Measurements from ENCODE around the gene LYPD1.

LYPD1 gene

DNA sequence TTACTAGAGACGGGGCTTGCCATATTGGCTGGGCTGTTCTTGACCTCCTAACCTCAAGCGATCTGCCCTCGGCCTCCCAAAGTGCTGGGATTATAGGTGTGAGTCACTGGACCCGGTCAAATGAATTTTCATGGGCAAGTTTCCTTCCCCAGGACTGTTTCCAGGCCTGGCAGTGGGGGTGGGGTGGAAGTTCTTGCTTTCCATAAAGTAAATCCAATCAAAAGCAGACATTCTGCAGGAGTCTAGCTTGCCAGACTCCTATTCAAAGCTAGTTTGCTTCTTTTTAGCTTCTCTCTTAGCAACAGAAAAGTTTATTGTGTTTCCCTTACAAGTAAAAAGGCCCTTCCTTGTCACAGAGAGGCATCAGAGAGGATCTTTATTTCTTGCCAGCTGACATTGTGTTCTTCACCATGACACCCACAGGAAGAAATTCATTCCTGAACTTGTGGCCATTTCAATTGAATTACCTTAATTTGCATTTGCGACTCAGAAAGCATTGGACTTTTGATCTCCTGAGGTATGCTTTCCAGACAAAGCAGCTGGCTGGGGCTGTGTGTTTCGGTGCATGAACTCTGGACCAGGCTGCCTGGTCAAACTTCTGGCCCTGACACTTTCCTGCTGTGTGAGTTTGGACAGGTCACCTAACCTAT, 37.9 kb downstream of the LYPD1 start:
- no peak for DNase-seq (ENCODE audit: low read depth)

DNA sequence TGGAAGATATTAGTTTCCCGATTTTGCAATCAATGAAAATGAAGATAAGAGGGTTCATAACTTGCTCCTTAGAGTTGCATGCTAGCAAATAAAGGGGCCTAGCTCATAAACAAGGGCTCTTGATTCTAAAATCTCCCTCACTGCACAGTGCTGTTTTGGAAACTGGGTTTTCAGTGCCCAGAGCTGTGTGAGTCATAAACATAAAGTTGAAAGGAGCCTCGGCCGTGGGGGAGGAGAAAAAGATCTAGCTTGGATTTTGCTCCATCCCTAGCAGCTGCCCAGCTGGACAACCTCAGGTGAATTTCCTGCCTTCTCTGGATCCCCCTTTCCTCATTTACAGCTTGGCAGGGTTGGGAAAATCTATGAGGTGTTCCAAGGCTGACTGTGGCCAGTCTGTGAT, 42.5 kb downstream of the LYPD1 start:
- DNase-seq (ENCODE audit: low read depth), result no peak

DNA sequence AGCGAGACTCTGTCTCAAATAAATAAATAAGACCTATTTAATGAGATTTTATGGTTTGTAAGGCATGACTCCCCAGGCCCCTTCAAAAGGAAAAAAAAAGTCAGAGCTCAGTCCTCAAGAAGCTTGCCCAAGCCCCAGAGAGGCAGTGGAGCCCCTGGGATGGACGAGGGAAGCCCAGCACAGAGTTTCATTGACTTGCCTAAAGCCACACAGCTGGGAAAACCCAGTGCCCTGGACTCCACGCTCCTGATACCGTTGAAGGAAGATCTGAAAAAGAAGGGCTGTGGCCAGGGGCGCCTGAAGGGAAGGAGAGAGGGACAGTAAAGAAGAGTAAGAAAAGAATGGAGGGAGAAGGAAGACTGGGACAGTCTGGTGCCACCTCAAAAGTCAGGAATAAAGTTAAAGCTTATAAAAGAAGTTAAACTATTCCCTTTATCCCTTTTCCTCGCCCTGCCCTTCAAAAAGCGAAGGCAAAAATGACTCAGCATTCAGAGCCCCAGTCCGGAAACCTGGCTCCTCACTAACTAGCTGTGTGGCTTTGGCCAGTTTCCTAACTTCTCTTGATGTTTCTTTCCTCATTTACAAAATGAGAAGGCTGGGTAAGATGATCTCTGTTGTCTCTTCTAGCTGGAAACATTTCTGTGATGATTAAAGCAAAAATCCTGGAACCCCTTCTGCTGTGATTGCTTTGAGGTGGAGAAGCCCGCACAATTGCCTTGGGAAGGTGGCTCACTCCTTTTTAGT, 46.7 kb downstream of the LYPD1 start:
- DNase-seq (ENCODE audit: low read depth), result no peak

DNA sequence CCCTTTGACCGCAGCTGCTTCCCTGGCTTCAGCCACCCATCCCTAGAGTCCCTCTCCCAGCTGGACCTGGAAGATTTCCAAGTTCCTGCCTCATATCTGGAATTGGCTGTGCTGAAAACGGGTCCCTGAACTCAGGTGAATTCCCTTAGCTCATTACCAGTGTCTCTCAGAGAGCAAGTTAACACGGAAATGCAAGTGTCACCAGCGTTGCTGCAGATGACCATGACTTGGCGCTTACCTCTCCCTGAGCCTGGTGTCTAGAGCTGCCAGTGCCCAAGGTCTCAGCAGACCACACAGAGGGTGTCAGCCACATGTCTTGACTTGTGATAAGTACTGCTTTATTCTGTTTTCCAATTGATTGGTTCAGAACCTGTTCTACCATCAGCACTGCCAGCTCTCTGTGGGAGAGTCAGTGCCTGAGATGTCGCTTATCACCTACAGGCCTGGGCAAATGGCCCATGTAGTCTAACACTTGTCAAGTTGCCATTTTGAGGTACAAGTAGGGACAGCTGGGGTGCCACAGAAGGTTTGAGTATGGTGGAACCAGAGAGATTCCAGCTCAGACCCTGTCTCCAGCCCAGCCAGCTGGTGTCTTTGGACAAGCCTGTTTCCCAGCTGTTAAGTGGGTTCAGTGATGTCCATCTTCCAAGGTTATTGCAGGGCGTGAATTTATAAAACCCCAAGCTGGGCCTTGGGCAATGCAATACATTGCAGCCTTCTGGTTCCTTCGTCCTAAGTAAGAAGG, 48.7 kb downstream of the LYPD1 start:
- DNase-seq (ENCODE audit: low read depth), result no peak

DNA sequence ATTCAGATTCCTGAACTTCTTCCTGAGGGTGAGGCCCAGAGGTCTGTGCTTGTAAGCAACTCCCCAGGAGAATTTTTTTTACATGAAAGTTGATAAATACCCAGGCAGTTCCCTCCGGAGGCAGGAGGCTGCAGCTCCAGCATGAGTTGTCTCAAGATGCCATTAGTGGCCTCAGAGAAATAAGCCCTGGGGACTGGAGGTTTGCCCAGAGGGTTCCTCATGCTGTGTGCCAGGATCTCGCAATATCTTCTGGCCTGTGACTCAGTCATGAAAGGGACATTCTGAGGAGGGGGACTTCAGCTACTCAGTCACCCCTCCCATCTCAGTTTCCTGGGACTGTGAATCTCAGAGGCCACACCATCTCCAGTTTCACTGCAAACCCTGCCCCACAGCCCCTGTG, 49.9 kb downstream of the LYPD1 start:
- no peak for DNase-seq (ENCODE audit: low read depth)

DNA sequence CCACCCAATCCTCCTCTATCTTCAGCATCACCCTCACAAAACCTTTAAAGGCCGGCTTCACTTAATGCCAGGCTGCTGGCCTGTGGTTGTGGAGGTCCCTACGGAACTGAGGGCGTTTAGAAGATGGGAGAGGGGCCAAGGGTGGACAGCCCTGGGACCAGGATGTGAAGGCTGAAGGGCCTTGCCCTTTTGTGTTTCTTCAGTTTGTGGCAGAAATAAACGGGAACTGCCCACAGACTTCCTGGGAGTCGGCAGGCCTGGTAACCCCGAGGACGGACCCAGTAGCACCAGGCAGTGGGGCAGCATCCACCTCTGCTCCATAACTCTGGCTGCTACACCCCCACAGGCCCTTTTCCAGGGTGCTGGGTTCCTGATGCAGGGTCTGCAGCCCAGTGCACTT, 51.3 kb downstream of the LYPD1 start:
- DNase-seq (ENCODE audit: low read depth), result no peak

DNA sequence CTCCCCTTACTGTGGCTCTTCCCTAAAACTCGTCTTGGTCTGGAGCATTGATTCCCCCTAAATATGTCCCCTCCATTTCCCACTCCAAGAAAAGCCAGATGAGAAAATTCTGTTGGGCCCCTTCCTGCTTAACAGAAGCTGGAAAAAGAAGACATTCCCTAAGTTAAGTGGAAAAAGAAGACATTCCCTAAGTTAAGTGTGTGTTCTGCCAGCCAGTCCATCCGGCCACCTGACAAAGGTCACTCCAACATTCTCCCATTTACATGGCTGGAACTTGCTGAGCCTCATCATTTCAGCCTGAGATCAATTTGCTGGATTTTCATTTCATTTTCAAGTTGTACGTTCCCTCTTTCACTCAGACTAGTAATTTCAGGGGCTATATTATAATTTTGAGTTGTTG, 52.0 kb downstream of the LYPD1 start:
- DNase-seq (ENCODE audit: low read depth), result no peak

DNA sequence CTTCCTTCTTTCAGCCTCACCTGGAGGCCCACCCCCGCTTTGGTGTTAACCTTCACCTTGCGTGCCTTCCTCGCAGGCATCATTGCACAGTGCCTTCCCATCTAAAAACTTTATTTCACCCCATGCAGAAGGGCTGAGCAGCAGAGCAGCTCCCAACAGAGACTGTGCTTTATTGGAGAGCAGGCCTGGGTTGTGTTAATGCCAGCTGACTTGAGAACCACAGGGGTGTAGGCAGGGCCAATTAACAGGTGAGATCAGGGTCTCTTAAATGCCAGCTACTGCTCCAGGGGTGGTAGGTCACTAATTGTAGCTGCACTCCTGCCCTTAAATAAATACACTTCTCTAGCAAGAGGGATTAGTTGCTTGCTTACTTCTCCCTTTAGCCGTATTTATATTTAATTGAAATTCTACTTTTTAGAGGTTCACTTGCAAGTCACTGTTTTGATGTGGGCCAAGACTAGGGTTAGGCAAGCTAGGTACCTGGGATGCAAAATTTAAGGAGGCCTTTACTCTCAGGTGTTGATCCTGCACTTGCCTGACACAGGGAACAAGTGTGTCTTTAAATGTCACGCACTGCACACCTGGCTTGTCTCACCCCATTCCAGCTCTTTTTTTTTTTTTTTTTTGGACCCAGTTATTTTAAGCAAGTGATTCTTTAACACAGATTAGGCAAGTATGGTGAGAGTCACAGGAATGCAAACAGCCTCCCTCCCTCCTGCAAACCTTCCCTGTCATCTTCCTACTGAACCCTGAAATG, 54.5 kb downstream of the LYPD1 start:
- no peak for DNase-seq (ENCODE audit: low read depth)

DNA sequence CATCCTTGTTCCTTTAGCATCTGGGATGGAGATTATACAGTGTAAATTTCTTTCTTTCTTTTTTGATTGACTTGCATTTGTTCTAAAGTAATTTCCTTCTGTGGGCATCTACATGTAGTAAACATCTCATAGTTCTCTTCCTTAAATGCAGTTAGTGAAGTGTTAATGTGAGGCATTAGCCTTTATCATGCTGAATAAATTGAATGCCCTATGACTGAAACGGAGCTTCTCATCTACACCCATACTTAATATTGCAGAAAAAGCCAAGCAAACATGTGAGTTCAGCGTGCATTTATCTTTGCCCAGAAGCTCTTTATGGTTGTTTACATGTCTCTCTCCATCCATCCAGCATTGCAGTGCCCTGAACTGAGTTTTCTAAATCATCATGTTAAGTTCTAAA, 58.3 kb downstream of the LYPD1 start:
- DNase-seq (ENCODE audit: low read depth), result no peak

DNA sequence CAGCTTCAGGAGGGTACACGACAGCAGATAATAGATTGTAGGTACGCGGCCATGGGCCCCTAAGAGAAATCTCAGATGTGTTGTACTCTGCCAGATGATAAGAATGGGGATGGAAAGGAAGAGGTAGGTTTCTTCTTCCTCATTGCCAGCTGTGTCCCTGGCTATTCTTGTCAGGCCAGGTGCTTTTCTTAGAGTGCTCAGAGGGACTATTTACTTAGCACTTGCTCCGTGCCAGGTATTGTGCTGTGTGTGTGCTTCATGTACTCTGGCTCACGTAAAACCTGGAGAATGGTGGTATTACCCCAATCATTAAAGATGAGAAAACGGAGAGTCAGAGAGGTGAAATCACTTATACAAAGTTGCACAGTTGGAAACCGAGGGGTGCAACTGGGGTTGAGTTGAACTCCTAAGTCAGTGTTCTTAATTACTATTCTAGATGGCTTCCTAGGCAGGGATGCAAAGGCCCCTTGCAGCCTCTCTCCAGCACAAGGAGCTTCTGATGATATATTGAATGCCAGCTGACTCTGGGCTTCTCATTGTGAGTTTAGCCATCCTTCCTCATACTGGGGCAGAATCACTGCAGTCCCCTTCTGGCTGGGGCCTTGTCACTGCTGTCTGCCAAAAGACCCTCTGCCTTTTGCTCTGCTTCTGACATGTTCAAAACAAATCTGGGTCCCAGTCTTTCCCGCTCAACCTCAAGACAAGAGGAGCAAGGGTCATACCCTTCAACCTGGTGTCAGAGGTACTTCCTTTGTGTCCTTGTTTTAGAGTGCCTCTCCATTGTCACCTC, 60.7 kb downstream of the LYPD1 start:
- no peak for DNase-seq (ENCODE audit: low read depth)

DNA sequence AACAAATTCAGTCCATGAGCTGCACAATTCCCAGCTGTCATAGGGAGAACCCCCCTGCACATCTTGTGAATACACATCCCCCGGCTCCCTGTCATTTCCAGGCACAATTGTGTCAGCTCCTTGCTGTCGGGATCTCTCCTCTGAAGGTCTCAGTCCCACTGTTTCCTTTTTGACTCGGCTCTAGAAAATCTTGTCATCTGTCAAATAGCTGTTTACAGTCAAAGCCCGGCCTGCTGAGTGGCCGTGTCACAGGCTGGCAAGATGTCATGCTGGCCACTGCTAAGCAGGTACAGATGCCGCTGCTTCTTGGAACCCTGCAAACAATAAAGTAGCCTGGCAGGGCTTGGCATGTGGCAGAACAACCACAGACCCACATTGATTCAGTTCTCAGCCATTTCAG, 61.7 kb downstream of the LYPD1 start:
- DNase-seq (ENCODE audit: low read depth), result no peak

DNA sequence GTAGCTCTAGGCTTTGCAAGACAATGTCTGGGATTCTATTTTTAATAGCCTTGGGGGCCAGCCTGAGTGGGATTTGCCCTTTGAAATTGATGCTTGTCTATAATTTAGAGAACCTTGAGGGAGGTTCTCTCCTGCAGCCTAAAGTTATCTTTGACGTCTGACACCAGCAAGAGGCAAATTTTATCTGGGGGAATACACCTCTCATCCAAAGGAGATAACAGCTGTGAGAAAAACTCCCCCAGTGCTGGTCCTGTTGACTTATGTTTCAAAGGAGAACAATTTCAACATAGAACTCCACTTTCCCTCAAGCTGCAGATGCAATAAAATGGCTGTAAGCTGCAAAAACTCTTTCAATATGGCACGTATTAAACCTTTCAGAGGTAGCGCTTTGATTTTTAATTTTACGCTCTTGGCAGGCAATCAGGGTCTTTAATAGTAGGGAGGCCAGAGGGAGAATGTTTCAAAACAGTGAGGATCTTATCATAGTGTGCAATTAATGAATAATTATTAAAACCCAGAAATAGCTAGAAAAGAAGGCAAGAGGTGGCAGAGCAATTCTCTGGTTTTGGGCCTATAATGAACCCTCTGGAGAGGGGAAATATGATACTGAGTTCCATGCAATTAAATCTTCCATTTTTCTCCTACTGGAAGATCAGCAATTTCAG, 62.4 kb downstream of the LYPD1 start:
- DNase-seq (ENCODE audit: low read depth), result no peak

DNA sequence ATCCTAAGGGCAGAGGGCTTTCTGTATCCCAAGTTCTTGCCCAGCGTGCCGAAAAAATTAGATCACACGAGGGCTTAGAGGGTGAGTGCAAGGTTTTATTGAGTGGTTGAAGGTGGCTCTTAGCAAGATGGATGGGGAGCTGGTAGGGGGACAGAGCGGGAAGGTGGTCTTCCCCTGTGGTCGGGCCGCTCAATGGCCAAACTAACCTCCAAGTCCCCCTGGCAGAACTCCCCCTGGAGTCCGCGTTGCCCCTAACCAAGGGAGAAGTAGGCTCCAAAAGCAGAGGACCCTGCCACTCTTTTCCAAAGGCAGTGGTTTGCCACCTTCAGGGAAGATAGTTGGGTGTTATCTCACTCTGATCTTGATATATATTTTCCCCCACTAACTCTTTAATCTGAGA, 63.4 kb downstream of the LYPD1 start:
- no peak for DNase-seq (ENCODE audit: low read depth)

DNA sequence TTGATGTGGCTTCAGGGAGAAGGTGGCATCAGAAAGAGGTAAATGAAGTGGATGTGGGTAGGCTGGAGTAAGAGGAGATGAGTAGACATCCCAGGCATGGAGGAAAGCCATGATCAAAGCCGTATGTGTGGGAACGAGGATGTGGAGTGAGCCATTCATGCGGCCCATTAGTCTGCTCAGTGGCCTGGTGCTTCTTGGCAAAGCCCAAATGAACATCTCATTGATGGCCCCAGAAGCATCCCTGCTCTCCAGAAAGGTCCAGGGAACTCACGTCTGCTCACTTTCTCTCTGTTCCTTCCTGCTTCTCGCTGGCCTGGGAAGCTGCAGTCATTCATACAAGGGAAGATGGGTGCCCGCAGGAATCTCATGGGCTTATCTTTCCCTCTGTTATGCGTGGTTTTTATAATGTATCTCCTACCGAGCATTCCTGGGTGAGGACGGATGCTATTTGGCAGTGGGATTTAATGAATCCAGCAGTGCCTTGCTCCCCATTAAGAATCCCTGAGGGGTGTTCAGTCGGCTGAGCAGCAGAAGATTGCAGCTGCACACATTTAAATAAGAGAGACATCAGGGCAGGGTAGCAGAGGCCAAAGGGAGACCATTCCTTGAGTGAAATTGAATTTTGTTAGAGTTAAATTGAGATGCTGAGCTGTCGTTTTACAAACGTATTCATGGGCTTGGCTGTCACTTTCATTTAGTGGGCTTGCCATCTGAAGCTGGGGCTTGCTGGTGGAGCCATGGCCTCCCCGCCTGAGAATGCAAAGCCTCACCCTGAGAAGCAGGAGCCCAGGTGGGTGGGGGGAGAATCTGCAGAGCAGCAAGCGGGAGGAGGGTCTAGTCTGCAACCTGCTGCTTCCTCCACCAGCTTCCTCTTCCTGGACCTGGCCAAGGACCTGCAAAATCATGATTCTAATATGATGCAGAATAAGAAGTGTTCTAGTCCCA, 64.5 kb downstream of the LYPD1 start:
- no peak for DNase-seq (ENCODE audit: low read depth)

DNA sequence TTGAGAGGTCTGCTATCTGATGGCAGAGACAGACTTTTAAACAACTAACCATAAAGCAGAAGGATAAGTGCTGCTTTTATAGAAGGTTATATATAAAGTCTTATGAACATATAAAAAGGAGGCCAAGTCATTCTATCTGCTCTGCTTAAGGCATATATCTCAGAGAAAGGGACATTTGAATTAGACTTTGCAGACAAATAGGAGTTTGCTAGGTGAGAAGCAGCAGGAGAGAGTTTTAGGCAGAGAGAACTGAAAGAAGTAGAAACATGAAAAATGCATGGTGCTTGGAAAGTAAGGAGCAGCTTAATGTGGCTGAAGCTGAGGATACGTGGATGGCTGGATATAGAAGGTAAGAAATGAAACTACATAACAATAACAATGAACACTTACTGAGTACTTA, 65.4 kb downstream of the LYPD1 start:
- DNase-seq (ENCODE audit: low read depth), result no peak

DNA sequence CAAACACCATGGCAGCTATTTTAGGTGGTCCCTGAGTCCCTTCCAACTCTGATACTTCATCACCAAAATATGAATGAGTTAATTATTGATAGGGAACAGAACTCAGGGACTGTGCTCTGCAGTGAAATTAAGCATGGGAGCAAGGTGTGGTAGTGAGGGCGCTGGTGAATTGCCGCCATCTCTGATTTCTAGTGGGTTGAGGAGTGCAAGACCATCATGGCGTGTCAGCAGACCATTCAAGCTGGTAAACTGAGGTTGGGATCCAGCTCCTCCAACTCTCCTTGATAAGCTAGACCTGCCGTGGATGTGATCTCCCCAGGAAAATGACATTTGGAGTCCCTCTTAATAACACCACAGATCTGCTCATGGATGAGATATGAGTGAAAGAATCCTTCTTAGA, 70.4 kb downstream of the LYPD1 start:
- no peak for DNase-seq (ENCODE audit: low read depth)

DNA sequence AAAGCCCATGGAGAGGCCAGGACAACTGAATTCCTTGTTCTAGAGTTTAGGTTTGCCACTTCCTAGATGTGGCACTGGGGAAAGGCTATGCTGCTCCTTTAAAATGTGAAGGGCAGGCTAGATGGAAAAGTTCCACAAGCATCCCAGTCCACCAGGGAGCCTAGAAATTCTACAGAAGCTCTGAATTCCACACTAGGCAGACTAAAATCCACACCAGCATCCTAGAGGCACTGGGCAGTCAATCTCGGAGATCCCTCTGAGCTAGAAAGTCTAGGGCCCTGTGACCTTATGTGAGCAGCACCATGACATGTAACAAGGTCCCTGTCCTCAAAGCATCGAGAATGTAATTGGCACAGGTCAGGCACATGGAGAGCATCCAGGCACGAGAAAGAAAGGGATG, 71.5 kb downstream of the LYPD1 start:
- DNase-seq (ENCODE audit: low read depth), result no peak

DNA sequence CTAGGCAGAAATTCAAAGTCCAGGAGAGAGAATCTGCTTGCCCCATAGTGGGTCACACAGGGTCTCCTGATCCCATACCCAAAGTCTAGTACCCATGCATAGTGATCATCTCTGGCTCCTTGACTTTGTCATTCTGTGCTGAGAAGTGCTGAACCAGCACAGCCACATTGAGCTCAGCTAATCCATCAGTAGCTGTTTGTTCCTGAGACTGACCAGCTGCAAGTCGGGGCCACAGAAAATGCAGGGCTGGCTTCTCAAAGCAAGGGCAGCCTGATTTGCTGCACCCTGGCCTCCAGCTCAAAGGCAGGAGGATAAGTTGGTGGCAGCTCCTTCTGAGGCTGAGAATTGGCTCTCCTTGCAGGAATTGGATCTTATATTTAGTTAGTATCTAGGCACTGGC, 72.2 kb downstream of the LYPD1 start:
- no peak for DNase-seq (ENCODE audit: low read depth)

DNA sequence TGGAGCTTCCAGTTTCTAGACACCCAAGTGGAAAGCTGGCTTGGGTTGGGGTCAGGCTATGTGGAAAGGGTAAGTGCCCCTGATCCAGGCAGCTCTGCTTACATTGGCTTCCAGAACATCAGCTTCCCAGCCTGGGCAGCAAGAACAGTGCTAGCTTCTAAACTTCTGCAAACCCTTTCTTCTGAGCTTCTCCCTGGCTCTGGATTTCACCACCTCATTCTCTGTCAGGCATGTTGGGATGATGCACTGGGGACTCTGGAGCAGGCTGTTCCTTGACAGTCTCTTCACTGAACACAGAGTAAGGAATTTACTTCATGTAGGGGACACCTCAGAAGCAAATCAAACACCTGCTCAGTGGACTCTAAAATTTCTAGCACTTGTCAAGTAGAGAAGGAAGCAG, 72.8 kb downstream of the LYPD1 start:
- no peak for DNase-seq (ENCODE audit: low read depth)

DNA sequence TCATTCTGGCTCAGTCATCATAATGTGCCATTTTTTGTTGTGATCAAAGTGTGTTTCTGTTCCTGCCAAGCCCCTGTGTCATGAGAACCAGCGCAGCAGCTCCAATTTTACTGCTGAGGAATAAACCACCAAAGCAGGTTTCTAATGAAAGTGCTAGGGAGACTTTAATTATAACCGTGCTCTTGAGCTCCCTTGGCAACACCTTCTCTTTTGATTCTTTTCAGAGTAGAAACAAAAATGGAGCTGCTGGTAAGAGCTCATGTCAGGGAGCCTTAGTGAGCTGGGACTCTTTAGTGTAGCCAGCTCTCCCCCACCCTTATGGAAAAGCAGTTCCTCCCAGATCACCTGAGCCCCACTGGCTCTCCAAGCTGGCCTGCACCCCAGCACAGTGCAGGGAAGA, 74.3 kb downstream of the LYPD1 start:
- no peak for DNase-seq (ENCODE audit: low read depth)
